Liver (tissue), 9 donors: ENCODE measurements around the gene EZR. TPM values are rescaled to one million over a fixed set of nuclear protein-coding genes. Genes with fewer than 3 reads are reported as not detected.

ENCODE experiments used
- DNase-seq: peaks from one replicate; pipeline ENCODE4 v3.0.0-alpha.2; 2017; ENCODE audit warnings: low spot score
- H3K27ac ChIP-seq, 2 donors: one replicate each; pipeline ENCODE4 v1.7.0; 2013; ENCODE audit warnings: inconsistent platforms in 2 of 2, low read length in 2 of 2, control low read depth in 1 of 2, low read depth in 1 of 2, mild to moderate bottlenecking in 1 of 2
- H3K27me3 ChIP-seq, 4 donors: one replicate each; pipeline versions ENCODE4 v1.6.1 to v1.7.0; 2013; ENCODE audit warnings: low read length in 3 of 4, inconsistent platforms in 1 of 4, mild to moderate bottlenecking in 1 of 4, moderate library complexity in 1 of 4; ENCODE audit not compliant: control insufficient read depth in 4 of 4, insufficient read depth in 4 of 4
- H3K36me3 ChIP-seq, 4 donors: one replicate each; pipeline versions ENCODE4 v1.6.1 to v1.7.0; 2013; ENCODE audit warnings: low read length in 3 of 4, mild to moderate bottlenecking in 3 of 4, low read depth in 1 of 4, moderate library complexity in 1 of 4; ENCODE audit not compliant: control insufficient read depth in 4 of 4, insufficient read depth in 3 of 4
- H3K4me1 ChIP-seq, 4 donors: one replicate each; pipeline versions ENCODE4 v1.6.1 to v1.7.0; 2013; ENCODE audit warnings: low read length in 3 of 4, mild to moderate bottlenecking in 3 of 4, moderate library complexity in 1 of 4; ENCODE audit not compliant: control insufficient read depth in 4 of 4, insufficient read depth in 4 of 4
- H3K4me3 ChIP-seq, 3 donors: one replicate each; pipeline versions ENCODE4 v1.6.1 to v1.7.0; 2013; ENCODE audit warnings: low read length in 3 of 3, control low read depth in 1 of 3, low read depth in 1 of 3, mild to moderate bottlenecking in 1 of 3
- H3K9ac ChIP-seq, 2 donors: one replicate each; pipeline ENCODE4 v1.7.0; 2013; ENCODE audit warnings: low read length in 2 of 2, mild to moderate bottlenecking in 2 of 2, moderate library complexity in 2 of 2, control low read depth in 1 of 2, low read depth in 1 of 2
- H3K9me3 ChIP-seq, 4 donors: one replicate each; pipeline versions ENCODE4 v1.6.1 to v1.7.0; 2013; ENCODE audit warnings: low read length in 3 of 4; ENCODE audit not compliant: control insufficient read depth in 4 of 4
- ATF3 ChIP-seq: IDR thresholded peaks from 2 replicates; pipeline ENCODE4 v1.6.1; 2016; ENCODE audit warnings: antibody characterized with exemption
- CTCF ChIP-seq: fragments of 150-350 bp; IDR thresholded peaks from 2 replicates; pipeline ENCODE4 v1.5.1; 2017; ENCODE audit warnings: improper control_type of control experiment, low read depth, low read length; ENCODE audit not compliant: missing input control
- EGR1 ChIP-seq, 2 donors: IDR thresholded peaks; 2 replicates each; pipeline ENCODE4 v1.6.1; 2016 to 2018; ENCODE audit warnings: antibody characterized with exemption in 2 of 2, low read depth in 2 of 2
- FOXA1 ChIP-seq: IDR thresholded peaks from 2 replicates; pipeline ENCODE4 v1.6.1; 2016; ENCODE audit warnings: antibody characterized with exemption
- FOXA2 ChIP-seq: IDR thresholded peaks from 2 replicates; pipeline ENCODE4 v1.6.1; 2016; ENCODE audit warnings: antibody characterized with exemption
- GABPA ChIP-seq, 2 donors: IDR thresholded peaks in 1 of 2; conservative IDR thresholded peaks in 1 of 2; 2 replicates each; pipeline ENCODE4 v1.6.1; 2016; ENCODE audit warnings: antibody characterized with exemption in 2 of 2, mild to moderate bottlenecking in 1 of 2, moderate library complexity in 1 of 2
- HNF4G ChIP-seq: IDR thresholded peaks from 2 replicates; pipeline ENCODE4 v1.6.1; 2016; ENCODE audit warnings: antibody characterized with exemption
- JUND ChIP-seq, 2 donors: IDR thresholded peaks; 2 replicates each; pipeline ENCODE4 v1.6.1; 2016; ENCODE audit warnings: antibody characterized with exemption in 2 of 2
- NR2F2 ChIP-seq: IDR thresholded peaks from 2 replicates; pipeline ENCODE4 v1.6.1; 2016; ENCODE audit warnings: antibody characterized with exemption
- RAD21 ChIP-seq, 2 donors: IDR thresholded peaks; 2 replicates each; pipeline ENCODE4 v1.6.1; 2016; ENCODE audit warnings: antibody characterized with exemption in 2 of 2, mild to moderate bottlenecking in 2 of 2
- REST ChIP-seq: IDR thresholded peaks from 2 replicates; pipeline ENCODE4 v1.6.1; 2016; ENCODE audit warnings: antibody characterized with exemption, mild to moderate bottlenecking
- RXRA ChIP-seq, 2 donors: IDR thresholded peaks; 2 replicates each; pipeline ENCODE4 v1.6.1; 2017 to 2018; ENCODE audit warnings: antibody characterized with exemption in 2 of 2, mild to moderate bottlenecking in 1 of 2
- SP1 ChIP-seq: IDR thresholded peaks from 2 replicates; pipeline ENCODE4 v1.6.1; 2018; ENCODE audit warnings: antibody characterized with exemption, mild to moderate bottlenecking
- YY1 ChIP-seq: IDR thresholded peaks from 2 replicates; pipeline ENCODE4 v1.6.1; 2016; ENCODE audit warnings: antibody characterized with exemption, mild to moderate bottlenecking
- WGBS: extraction: QIAGEN DNeasy Blood & Tissue Kit; methylation state at CpG from one replicate; pipeline ENCODE4 v1.1.7; 2013; 5-methylcytosine and 5-hydroxymethylcytosine counted together
- polyA plus RNA-seq, 2 donors: library from polyadenylated mRNA; stranded (reverse) in 1 of 2; unstranded in 1 of 2; fragments of 200-250 nt in 1 of 2; fragments of >200 nt in 1 of 2; fragmentation: Nextera tagmentation in 1 of 2; extraction: Ambion mirVana in 1 of 2; gene quantifications; one replicate each; pipeline versions ENCODE4 v1.2.1 to v1.2.3, GENCODE V29; 2013 to 2015
- total RNA-seq, 2 donors: library from RNA; depleted of rRNA; stranded (reverse); fragments of >200 nt; gene quantifications; one replicate each; pipeline ENCODE4 v1.2.3, GENCODE V29; 2014
- TF ChIP-seq, protein P1 (sequence below): IDR thresholded peaks from 2 replicates; pipeline ENCODE4 v1.6.1; 2016; ENCODE audit warnings: antibody characterized with exemption
- donor health status: healthy.
- donor health status: healthy.
- donor health status: healthy.
- donor health status: healthy.
- donor health status: healthy.

The EZR gene
- total and polyA plus RNA-seq, 4 donors, result 22.0 to 35.4 (median 25.4) TPM

DNA sequence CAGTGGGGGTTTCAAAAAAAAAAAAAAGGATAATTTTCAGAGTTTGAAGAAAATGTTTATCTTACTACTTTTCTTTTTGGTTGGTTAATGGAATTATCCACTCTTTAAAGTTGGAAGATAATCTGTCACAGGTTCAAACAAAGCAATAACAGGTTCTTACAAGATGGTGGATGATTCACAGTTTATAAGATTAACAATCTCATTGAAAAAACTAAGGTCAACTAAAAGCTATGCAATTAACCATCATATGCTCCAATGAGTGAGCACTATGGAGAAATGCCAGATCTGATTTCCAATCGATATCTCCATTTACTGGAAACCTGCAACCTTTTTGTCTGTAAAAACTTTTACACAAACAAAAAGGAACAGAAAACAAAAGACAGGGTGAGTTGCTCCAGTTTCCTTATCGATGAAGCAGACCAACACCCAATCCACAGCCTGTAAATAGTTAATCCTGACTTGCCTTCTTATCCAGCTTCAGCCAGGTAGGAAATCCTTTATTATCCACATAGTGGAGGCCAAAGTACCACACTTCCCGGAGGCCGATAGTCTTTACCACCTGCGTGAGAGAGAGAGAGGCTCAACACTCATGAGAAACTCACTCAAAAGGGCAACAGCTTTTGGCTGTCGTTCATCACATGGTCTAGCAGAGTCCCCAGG, 32.4 kb downstream of the EZR start:
- Histone ChIP-seq H3K4me1 (peaks cover 0 to 15% (median 6%) of the 10 kb centered on the region in 4 donors), H3K9ac (no peak overlapping the region), H3K27ac (no peak overlapping the region), H3K36me3 (peaks cover 7 to 45% (median 33%) of the 10 kb centered on the region in 4 donors), H3K4me3 (no peak overlapping the region), H3K27me3 (no peaks in the 10 kb centered on the region), H3K9me3 (no peaks in the 10 kb centered on the region)
- TF ChIP-seq JUND (IDR thresholded peaks at IDR 0.05) (no peak), YY1 (no peak), ATF3 (no peak), CTCF (no peak), RAD21 (IDR thresholded peaks at IDR 0.05) (no peak), REST (no peak), GABPA (IDR thresholded peaks at IDR 0.05 in 1 of 2, conservative IDR thresholded peaks at IDR 0.05 in 1 of 2) (no peak), SP1 (no peak), NR2F2 (no peak), FOXA1 (no peak), EGR1 (IDR thresholded peaks at IDR 0.05; ENCODE audit: low read depth in 2 of 2) (no peak), FOXA2 (no peak), HNF4G (no peak)
- TF ChIP-seq, protein P1, sequence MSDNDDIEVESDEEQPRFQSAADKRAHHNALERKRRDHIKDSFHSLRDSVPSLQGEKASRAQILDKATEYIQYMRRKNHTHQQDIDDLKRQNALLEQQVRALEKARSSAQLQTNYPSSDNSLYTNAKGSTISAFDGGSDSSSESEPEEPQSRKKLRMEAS, result no peak
- 61% methylated on average over 6 of the region's 6 CpGs for WGBS
- DNase-seq, result no peak

- Histone ChIP-seq H3K4me3 (no peak overlapping the region), H3K27me3 (no peaks in the 10 kb centered on the region), H3K9me3 (no peaks in the 10 kb centered on the region), H3K9ac (no peak overlapping the region), H3K36me3 (peaks cover 7 to 49% (median 40%) of the 10 kb centered on the region in 4 donors), H3K27ac (no peak overlapping the region), H3K4me1 (peaks cover 0 to 14% (median 6%) of the 10 kb centered on the region in 4 donors)
- no peak for DNase-seq
- WGBS, result 96% methylated on average over 12 of the region's 12 CpGs
- TF ChIP-seq RXRA (IDR thresholded peaks at IDR 0.05) (no peak), EGR1 (IDR thresholded peaks at IDR 0.05; ENCODE audit: low read depth in 2 of 2) (no peak), NR2F2 (no peak), GABPA (IDR thresholded peaks at IDR 0.05 in 1 of 2, conservative IDR thresholded peaks at IDR 0.05 in 1 of 2) (no peak), CTCF (no peak), HNF4G (no peak), RAD21 (IDR thresholded peaks at IDR 0.05) (no peak), FOXA2 (no peak)
These were observed 34.1 kb downstream of the EZR start for GRCh38 chr6:158785036-158785435.
